ENCODE results near the gene VOPP1.

GRCh38 chr7:55570939-55571338 is 1.4 kb downstream of the VOPP1 start:
- TF ChIP-seq ZNF274 (IDR thresholded peaks at IDR 0.05; ENCODE audit: low read depth, low read length) (no peak), YY1 (IDR thresholded peaks at IDR 0.05; ENCODE audit: insufficient read depth, insufficient read length) (no peak), SUZ12 (IDR thresholded peaks at IDR 0.05; ENCODE audit: extremely low read depth, insufficient read depth, insufficient read length) (no peak)

Data from NT2/D1 (cell line).